GM21529 (cell line): ENCODE measurements around the gene MBOAT7.

Experiments
- ATAC-seq: cut with Tn5 transposase; IDR thresholded peaks from one replicate; pipeline ENCODE4 v1.9.1; 2021; ENCODE audit not compliant: unreplicated experiment

Gene MBOAT7

GRCh38 chr19:54147676-54148075 lies 41.7 kb downstream of the MBOAT7 start:
- ATAC-seq: no peak

- ATAC-seq: no peak
These were observed 43.7 kb downstream of the MBOAT7 start for GRCh38 chr19:54145541-54146158.

- no peak for ATAC-seq
These were observed 47.1 kb downstream of the MBOAT7 start for GRCh38 chr19:54142166-54142780.

- no peak for ATAC-seq
These were observed 48.0 kb downstream of the MBOAT7 start for GRCh38 chr19:54141356-54141755.

GRCh38 chr19:54138489-54139256 lies 50.7 kb downstream of the MBOAT7 start:
- ATAC-seq: no peak

GRCh38 chr19:54137699-54138488 lies 51.5 kb downstream of the MBOAT7 start, which contains the start of gene CNOT3:
Gene CNOT3, plus strand, starts transcription at chr19:54137762. Its CDS starts 5,217 bp downstream, at chr19:54142979.
- no peak for ATAC-seq

GRCh38 chr19:54136864-54137698 lies 52.3 kb downstream of the MBOAT7 start:
- ATAC-seq: peak; percentile 76

- no peak for ATAC-seq
These were observed 53.1 kb downstream of the MBOAT7 start for GRCh38 chr19:54136086-54136863.

GRCh38 chr19:54133957-54134590 lies 55.3 kb downstream of the MBOAT7 start:
- ATAC-seq: no peak

GRCh38 chr19:54133312-54133956 lies 55.9 kb downstream of the MBOAT7 start:
- no peak for ATAC-seq

GRCh38 chr19:54129617-54129996 lies 59.8 kb downstream of the MBOAT7 start:
- ATAC-seq: no peak

- ATAC-seq: no peak
These were observed 60.4 kb downstream of the MBOAT7 start for GRCh38 chr19:54128796-54129616.

- no peak for ATAC-seq
These were observed 61.0 kb downstream of the MBOAT7 start for GRCh38 chr19:54128441-54128725.

- ATAC-seq: no peak
These were observed 61.5 kb downstream of the MBOAT7 start for GRCh38 chr19:54127688-54128440.

GRCh38 chr19:54125713-54126112 lies 63.7 kb downstream of the MBOAT7 start:
- no peak for ATAC-seq

GRCh38 chr19:54124393-54124792 lies 65.0 kb downstream of the MBOAT7 start:
- no peak for ATAC-seq

- no peak for ATAC-seq
These were observed 65.7 kb downstream of the MBOAT7 start for GRCh38 chr19:54123682-54124081.
